ENCODE results near the gene C1QA.

Gene C1QA

GRCh38 chr1:22612671-22613571, 23.5 kb upstream of the C1QA start:
- DNase-seq (ENCODE audit: low spot score): no peak

GRCh38 chr1:22613572-22613918, 22.9 kb upstream of the C1QA start:
- no peak for DNase-seq (ENCODE audit: low spot score)

- DNase-seq (ENCODE audit: low spot score): no peak
Measured at GRCh38 chr1:22613951-22614350, 22.5 kb upstream of the C1QA start.

- no peak for DNase-seq (ENCODE audit: low spot score)
Measured at GRCh38 chr1:22615886-22616285, 20.5 kb upstream of the C1QA start.

- DNase-seq (ENCODE audit: low spot score): no peak
Measured at GRCh38 chr1:22616571-22616970, 19.9 kb upstream of the C1QA start.

GRCh38 chr1:22618056-22618455, 18.4 kb upstream of the C1QA start:
- DNase-seq (ENCODE audit: low spot score): no peak

- no peak for DNase-seq (ENCODE audit: low spot score)
Measured at GRCh38 chr1:22619252-22619651, 17.2 kb upstream of the C1QA start.

- DNase-seq (ENCODE audit: low spot score): no peak
Measured at GRCh38 chr1:22619798-22620197, 16.6 kb upstream of the C1QA start.

GRCh38 chr1:22621761-22622160, 14.7 kb upstream of the C1QA start:
- no peak for DNase-seq (ENCODE audit: low spot score)

- DNase-seq (ENCODE audit: low spot score): no peak
Measured at GRCh38 chr1:22625262-22625925, 11.0 kb upstream of the C1QA start.

- DNase-seq (ENCODE audit: low spot score): no peak
Measured at GRCh38 chr1:22626237-22627157, 9.9 kb upstream of the C1QA start.

GRCh38 chr1:22627331-22627730, 9.1 kb upstream of the C1QA start:
- DNase-seq (ENCODE audit: low spot score): no peak

- no peak for DNase-seq (ENCODE audit: low spot score)
Measured at GRCh38 chr1:22628698-22629444, 7.6 kb upstream of the C1QA start.

- DNase-seq (ENCODE audit: low spot score): no peak
Measured at GRCh38 chr1:22629886-22630285, 6.5 kb upstream of the C1QA start.

- DNase-seq (ENCODE audit: low spot score): no peak
Measured at GRCh38 chr1:22633697-22634463, 2.5 kb upstream of the C1QA start.

- no peak for DNase-seq (ENCODE audit: low spot score)
Measured at GRCh38 chr1:22635436-22635835, 992 bp upstream of the C1QA start.

GRCh38 chr1:22636927-22637326, 499 bp downstream of the C1QA start:
- no peak for DNase-seq (ENCODE audit: low spot score)

GRCh38 chr1:22637907-22638445, 1.5 kb downstream of the C1QA start:
- DNase-seq (ENCODE audit: low spot score): no peak

- no peak for DNase-seq (ENCODE audit: low spot score)
Measured at GRCh38 chr1:22638476-22639234, 2.2 kb downstream of the C1QA start.

- no peak for DNase-seq (ENCODE audit: low spot score)
Measured at GRCh38 chr1:22639286-22639685, 2.9 kb downstream of the C1QA start.

All from HuH-7 (cell line).